Epithelial cell of proximal tubule (primary cell): ENCODE data around the gene BRIP1. TPM values are rescaled to one million over a fixed set of nuclear protein-coding genes. Genes with fewer than 3 reads are reported as not detected.
"Not testable (repeated sequence)": the region's sequence is repeated elsewhere in the genome, so short reads cannot be mapped to it uniquely, and the experiment has no call there.

Source experiments
- DNase-seq: peaks from one replicate; pipeline ENCODE4 v3.0.0-alpha.2; 2011; ENCODE audit warnings: low read depth
- H3K4me3 ChIP-seq: 2 replicates; pipeline ENCODE4 v1.5.1; 2011; ENCODE audit warnings: low read depth, mild to moderate bottlenecking, low read length
- total RNA-seq: library from RNA; depleted of rRNA; stranded (reverse); fragments of >200 nt; gene quantifications from 2 replicates; pipeline ENCODE4 v1.2.3, GENCODE V29; 2015
- TF ChIP-seq, protein P1 (sequence below): conservative IDR thresholded peaks from 2 replicates; pipeline ENCODE4 v1.5.1; 2012; ENCODE audit warnings: low read depth, mild to moderate bottlenecking, low read length

BRIP1 gene
- total RNA-seq, 1 donor from 2014 or later: 12.6 TPM

DNA sequence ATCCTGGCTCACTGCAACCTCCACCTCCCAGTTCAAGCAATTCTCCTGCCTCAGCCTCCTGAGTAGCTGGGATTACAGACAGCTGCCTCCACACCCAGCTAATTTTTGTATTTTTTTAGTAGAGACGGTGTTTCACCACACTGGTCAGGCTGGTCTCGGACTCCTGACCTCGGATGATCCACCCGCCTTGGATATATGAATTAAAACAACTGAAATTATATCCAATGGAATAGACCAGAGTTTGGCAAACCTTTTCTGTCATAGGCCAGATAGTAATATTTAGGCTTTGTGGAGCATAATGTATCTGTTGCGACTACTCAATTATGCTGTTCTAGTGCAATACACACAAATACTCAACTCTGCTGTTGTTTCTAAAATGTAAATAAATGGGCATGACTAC is 178.5 kb downstream of the BRIP1 start:
- TF ChIP-seq, protein P1, sequence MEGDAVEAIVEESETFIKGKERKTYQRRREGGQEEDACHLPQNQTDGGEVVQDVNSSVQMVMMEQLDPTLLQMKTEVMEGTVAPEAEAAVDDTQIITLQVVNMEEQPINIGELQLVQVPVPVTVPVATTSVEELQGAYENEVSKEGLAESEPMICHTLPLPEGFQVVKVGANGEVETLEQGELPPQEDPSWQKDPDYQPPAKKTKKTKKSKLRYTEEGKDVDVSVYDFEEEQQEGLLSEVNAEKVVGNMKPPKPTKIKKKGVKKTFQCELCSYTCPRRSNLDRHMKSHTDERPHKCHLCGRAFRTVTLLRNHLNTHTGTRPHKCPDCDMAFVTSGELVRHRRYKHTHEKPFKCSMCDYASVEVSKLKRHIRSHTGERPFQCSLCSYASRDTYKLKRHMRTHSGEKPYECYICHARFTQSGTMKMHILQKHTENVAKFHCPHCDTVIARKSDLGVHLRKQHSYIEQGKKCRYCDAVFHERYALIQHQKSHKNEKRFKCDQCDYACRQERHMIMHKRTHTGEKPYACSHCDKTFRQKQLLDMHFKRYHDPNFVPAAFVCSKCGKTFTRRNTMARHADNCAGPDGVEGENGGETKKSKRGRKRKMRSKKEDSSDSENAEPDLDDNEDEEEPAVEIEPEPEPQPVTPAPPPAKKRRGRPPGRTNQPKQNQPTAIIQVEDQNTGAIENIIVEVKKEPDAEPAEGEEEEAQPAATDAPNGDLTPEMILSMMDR: no peak
- H3K4me3 ChIP-seq: no peak overlapping the region
- no peak for DNase-seq

DNA sequence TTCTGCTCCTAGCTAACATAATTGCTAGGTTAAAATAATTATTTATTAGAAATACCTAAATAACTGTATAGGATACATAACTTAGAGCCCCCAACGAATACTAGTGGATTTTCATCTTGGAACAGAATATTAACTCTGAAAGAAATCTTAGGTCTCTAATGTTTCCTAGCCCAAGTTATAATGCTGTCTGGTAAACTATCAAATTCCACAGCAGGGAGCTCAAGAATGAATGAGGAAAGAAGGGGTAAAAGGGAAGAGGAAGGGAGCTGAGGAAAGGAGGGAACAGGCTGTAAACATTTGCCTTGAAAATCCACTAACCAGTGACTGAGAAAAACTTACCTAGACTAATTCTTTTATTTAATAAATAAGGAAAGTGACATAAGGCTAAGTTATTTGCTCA is 179.2 kb downstream of the BRIP1 start:
- DNase-seq: no peak
- TF ChIP-seq, protein P1: no peak
- no peak overlapping the region for H3K4me3 ChIP-seq

GRCh38 chr17:61683466-61683865 is 179.9 kb downstream of the BRIP1 start:
- H3K4me3 ChIP-seq: no peak overlapping the region
- no peak for DNase-seq
- TF ChIP-seq, protein P1: no peak

DNA sequence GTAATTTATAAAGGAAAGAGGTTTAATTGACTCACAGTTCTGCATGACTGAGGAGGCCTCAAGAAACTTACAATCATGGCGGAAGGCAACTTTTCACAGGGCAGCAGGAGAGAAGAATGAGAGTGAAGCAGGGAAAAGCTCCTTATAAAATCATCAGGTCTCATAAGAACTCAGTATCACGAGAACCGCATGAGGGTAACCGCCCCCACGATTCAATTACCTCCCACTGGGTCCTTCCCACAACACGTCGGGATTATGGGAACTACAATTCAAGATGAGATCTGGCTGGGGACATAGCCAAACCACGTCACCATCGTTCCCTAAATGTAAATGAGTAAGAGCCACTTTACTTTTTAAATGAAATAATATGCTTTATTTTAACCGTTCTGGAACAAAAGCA is 182.4 kb downstream of the BRIP1 start:
- H3K4me3 ChIP-seq: no peak overlapping the region
- TF ChIP-seq, protein P1: no peak

DNA sequence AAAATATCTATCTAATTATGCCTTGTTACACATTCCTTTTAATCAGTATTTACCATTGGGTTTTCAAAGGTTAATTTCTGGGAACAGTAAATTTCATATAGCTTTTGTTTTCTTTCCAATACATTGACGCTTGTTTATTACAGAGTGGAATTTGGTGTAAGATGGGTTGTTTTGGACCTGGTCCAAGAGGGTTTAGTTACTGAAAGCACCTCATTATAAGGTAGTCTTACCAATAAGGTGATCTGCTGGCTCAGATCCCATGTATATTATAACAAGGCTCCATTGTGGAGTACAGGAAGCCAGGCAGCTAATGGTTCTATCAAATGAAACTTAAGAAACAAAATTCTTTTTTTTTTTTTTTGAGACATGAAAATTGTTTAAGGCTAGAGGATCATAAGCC is 185.0 kb downstream of the BRIP1 start:
- no peak for DNase-seq
- TF ChIP-seq, protein P1: no peak
- H3K4me3 ChIP-seq: no peak overlapping the region

More for the DNA sequence above, 182.4 kb downstream of the BRIP1 start:
- no peak for DNase-seq

GRCh38 chr17:61677150-61677811 is 186.0 kb downstream of the BRIP1 start:
- DNase-seq, H3K4me3 ChIP-seq: not testable (repeated sequence)

DNA sequence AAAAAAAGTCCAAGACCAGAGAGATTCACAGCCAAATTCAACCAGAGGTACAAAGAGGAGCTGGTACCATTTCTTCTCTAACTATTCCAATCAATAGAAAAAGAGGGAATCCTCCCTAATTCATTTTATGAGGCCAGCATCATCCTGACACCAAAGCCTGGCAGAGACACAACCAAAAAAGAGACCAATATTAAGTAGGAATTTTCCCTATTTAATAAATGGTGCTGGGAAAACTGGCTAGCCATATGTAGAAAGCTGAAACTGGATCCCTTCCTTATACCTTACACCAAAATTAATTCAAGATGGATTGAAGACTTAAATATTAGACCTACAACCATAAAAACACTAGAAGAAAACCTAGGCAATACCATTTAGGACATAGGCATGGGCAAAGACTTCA is 186.8 kb downstream of the BRIP1 start:
- not testable (repeated sequence) for DNase-seq, H3K4me3 ChIP-seq

GRCh38 chr17:61674609-61675008 is 188.7 kb downstream of the BRIP1 start:
- not testable (repeated sequence) for H3K4me3 ChIP-seq

DNA sequence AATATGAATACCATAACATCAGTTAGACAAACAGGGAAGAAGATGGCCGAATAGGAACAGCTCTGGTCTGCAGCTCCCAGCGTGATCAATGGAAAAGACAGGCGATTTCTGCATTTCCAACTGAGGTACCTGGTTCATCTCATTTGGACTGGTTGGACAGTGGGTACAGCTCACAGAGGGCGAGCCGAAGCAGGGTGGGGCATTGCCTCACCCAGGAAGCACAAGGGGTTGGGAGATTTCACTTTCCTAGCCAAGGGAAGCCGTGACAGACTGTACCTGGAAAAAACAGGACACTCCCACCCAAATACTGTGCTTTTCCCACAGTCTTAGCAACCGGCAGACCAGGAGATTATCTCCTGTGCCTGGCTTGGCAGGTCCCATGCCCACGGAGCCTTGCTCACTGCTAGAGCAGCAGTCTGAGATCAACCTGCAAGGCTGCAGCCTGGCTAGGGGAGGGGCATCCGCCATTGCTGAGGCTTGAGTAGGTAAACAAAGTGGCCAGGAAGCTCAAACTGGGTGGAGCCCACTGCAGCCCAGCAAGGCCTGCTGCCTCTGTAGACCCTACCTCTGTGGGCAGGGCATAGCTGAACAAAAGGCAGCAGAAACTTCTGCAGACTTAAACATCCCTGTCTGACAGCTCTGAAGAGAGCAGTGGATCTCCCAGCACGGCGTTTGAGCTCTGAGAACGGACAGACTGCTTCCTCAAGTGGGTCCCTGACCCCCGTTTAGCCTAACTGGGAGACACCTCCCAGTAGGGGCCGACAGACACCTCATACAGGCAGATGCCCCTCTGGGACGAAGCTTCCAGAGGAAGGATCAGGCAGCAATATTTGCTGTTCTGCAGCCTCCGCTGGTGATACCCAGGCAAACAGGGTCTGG is 190.1 kb downstream of the BRIP1 start:
- H3K4me3 ChIP-seq, DNase-seq: not testable (repeated sequence)

More at GRCh38 chr17:61674609-61675008, 188.7 kb downstream of the BRIP1 start:
- not testable (repeated sequence) for DNase-seq
